ENCODE measurements around the gene CD4.
A peak's percentile ranks its signal among the peaks of the same experiment; 100 is the strongest.

The CD4 gene

GRCh38 chr12:6817662-6818157 lies 28.4 kb downstream of the CD4 start:
- DNase-seq: no peak

GRCh38 chr12:6818222-6818621 lies 28.9 kb downstream of the CD4 start:
- no peak for DNase-seq

GRCh38 chr12:6818645-6819044 lies 29.3 kb downstream of the CD4 start:
- no peak for DNase-seq

- no peak for DNase-seq
Measured at GRCh38 chr12:6819106-6820030, 30.0 kb downstream of the CD4 start.

- no peak for DNase-seq
Measured at GRCh38 chr12:6820166-6820565, 30.8 kb downstream of the CD4 start.

GRCh38 chr12:6821591-6822425 lies 32.5 kb downstream of the CD4 start, which contains the start of gene GPR162:
TSS of gene GPR162 (plus strand) at chr12:6821821. CDS start at chr12:6823899, 2,078 bp downstream.
- no peak for DNase-seq

- no peak for DNase-seq
Measured at GRCh38 chr12:6822426-6823135, 33.3 kb downstream of the CD4 start.

GRCh38 chr12:6823182-6824084 lies 34.1 kb downstream of the CD4 start:
- no peak for DNase-seq

- no peak for DNase-seq
Measured at GRCh38 chr12:6824085-6824775, 34.9 kb downstream of the CD4 start.

- DNase-seq: no peak
Measured at GRCh38 chr12:6824901-6825381, 35.6 kb downstream of the CD4 start.

GRCh38 chr12:6825398-6826124 lies 36.2 kb downstream of the CD4 start:
- DNase-seq: peak; percentile 95

- no peak for DNase-seq
Measured at GRCh38 chr12:6826125-6826733, 36.9 kb downstream of the CD4 start.

GRCh38 chr12:6826734-6827436 lies 37.6 kb downstream of the CD4 start:
- DNase-seq: no peak

- DNase-seq: peak; percentile 77
Measured at GRCh38 chr12:6827437-6827911, 38.1 kb downstream of the CD4 start.

- peak; percentile 65 for DNase-seq
Measured at GRCh38 chr12:6827982-6828780, 38.9 kb downstream of the CD4 start, which contains the start of gene P3H3. TSS of gene P3H3 (plus strand) at chr12:6828407. CDS start at chr12:6828441, 34 bp downstream.

GRCh38 chr12:6828781-6829535 lies 39.6 kb downstream of the CD4 start:
- DNase-seq: peak; percentile 76

All from activated CD8-positive, alpha-beta memory T cell treated with anti-CD3 and anti-CD28 coated beads for 24 hours (primary cell).